Measurements from ENCODE around the gene CNTNAP2. TPM values are rescaled to one million over a fixed set of nuclear protein-coding genes. Genes with fewer than 3 reads are reported as not detected.

CNTNAP2 gene
- total and polyA plus RNA-seq, 9 of the 15 experiments (the other 6 are each of a cell fraction or from before 2014, with no cell fraction given), result 0.04 to 0.62 (median 0.09) TPM; not detected in 4

GRCh38 chr7:146119002-146119401 lies 2.4 kb downstream of the CNTNAP2 start:
- Histone ChIP-seq H4K20me1 (replicated peaks; ENCODE audit: control insufficient read depth, insufficient read depth, low read length) (peaks cover 2% of the 10 kb centered on the region; the same call in 1 of the 2 replicates), H3K9ac (ENCODE audit: insufficient read depth in 1 of 2, low read depth in 2 of 2, low read length in 2 of 2) (no peak overlapping the region), H3K9me3 (replicated peaks; ENCODE audit: control insufficient read depth, insufficient read depth, low read depth, low read length) (no peaks in the 10 kb centered on the region), H2AFZ (ENCODE audit: low read depth, low read length) (no peak overlapping the region), H3K27me3 (ENCODE audit: control insufficient read depth in 2 of 2, insufficient read depth in 2 of 2, low read length in 2 of 2) (peaks cover 0 to 10% of the 10 kb centered on the region in 2 experiments; a peak in 3 of 5 replicates), H3K4me2 (ENCODE audit: insufficient read depth, low read length) (no peak overlapping the region), H3K4me3 (no peak overlapping the region), H3K79me2 (ENCODE audit: control insufficient read depth, insufficient read depth, low read length) (no peaks in the 10 kb centered on the region), H3K9me1 (ENCODE audit: control insufficient read depth, insufficient read depth, low read length) (no peaks in the 10 kb centered on the region), H3K4me1 (replicated peaks in 1 of 2; ENCODE audit: control insufficient read depth in 2 of 2, insufficient read depth in 2 of 2, low read length in 2 of 2) (peaks cover 0 to 15% of the 10 kb centered on the region in 2 experiments; a peak in 3 of 5 replicates), H3K36me3 (ENCODE audit: control insufficient read depth, insufficient read depth, low read length) (no peaks in the 10 kb centered on the region), H3K27ac (ENCODE audit: extremely low read depth, low read depth, low read length) (no peak overlapping the region)
- intact Hi-C loops (cut with micrococcal nuclease) (no loop called here), in situ Hi-C loops (cut with MboI) (no loop called here)
- DNase-seq (ENCODE audit: extremely low read depth in 1 of 4, low spot score in 3 of 4), result no peak
- ChIA-PET POLR2A (no interaction called here), CTCF (ENCODE audit: low intra/inter-chr PET ratio) (no interaction called here)
- BruUV-seq (replicated peaks), result no TSS peak
- WGBS (ENCODE audit: insufficient coverage, low coverage, missing lambda C conversion rate), result 0% methylated on average over 1 of the region's 1 CpG
- no peak for ATAC-seq
- FAIRE-seq, result no peak
- peak; percentile 54; the same call in 1 of the 2 replicates for TF ChIP-seq MAFG (tag; conservative IDR thresholded peaks at IDR 0.05)
- peak; percentile 67; the same call in 1 of the 2 replicates for TF ChIP-seq C11orf30 (IDR thresholded peaks at IDR 0.05; ENCODE audit: low read depth)
- TF ChIP-seq ZNF253 (CRISPR knock-in tag; conservative IDR thresholded peaks at IDR 0.05), result no peak
- TF ChIP-seq ZBTB9 (CRISPR knock-in tag; IDR thresholded peaks at IDR 0.05), result no peak
- no peak for TF ChIP-seq TEAD1 (CRISPR knock-in tag; IDR thresholded peaks at IDR 0.05)
- no peak for TF ChIP-seq ARID4B (CRISPR knock-in tag; IDR thresholded peaks at IDR 0.05)
- no peak for TF ChIP-seq CBFA2T2 (conservative IDR thresholded peaks at IDR 0.05)
- TF ChIP-seq CREB1 (IDR thresholded peaks at IDR 0.05), result no peak
- no peak for TF ChIP-seq CREB1 (CRISPR knock-in tag; IDR thresholded peaks at IDR 0.05)
- TF ChIP-seq ZNF511 (CRISPR knock-in tag; IDR thresholded peaks at IDR 0.05), result no peak
- no peak for TF ChIP-seq POLR2AphosphoS5 (IDR thresholded peaks at IDR 0.05; ENCODE audit: control insufficient read depth, insufficient read depth, low read depth, low read length)
- no peak for TF ChIP-seq JUND (IDR thresholded peaks at IDR 0.05; ENCODE audit: borderline replicate concordance, low read depth, low read length)
- TF ChIP-seq JUND (tag; IDR thresholded peaks at IDR 0.05; ENCODE audit: borderline replicate concordance, low read depth, low read length), result no peak
- no peak for TF ChIP-seq GABPA (tag; conservative IDR thresholded peaks at IDR 0.05; ENCODE audit: low read depth)
- no peak for TF ChIP-seq YBX1 (IDR thresholded peaks at IDR 0.05)
- no peak for TF ChIP-seq PTBP1 (IDR thresholded peaks at IDR 0.05; ENCODE audit: low read depth, low read length)
- TF ChIP-seq NFYB (IDR thresholded peaks at IDR 0.05; ENCODE audit: extremely low read depth, insufficient read length), result no peak
- TF ChIP-seq ZNF316 (IDR thresholded peaks at IDR 0.05), result peak; percentile 88
